GM12878 (cell line): ENCODE results near the gene TTI1. TPM values are rescaled to one million over a fixed set of nuclear protein-coding genes. Genes with fewer than 3 reads are reported as not detected.

Experiments used
- ATAC-seq: fragments of 200-7000 bp; cut with Tn5 transposase; 3 replicates; pipeline ENCODE4 v1.9.1; 2020; ENCODE audit warnings: mild to moderate bottlenecking, moderate library complexity
- BruUV-seq: library from RNA; stranded (reverse); fragments of 400-500 nt; replicated peaks from 2 replicates; lab custom pipeline; 2021; lab: Mats Ljungman, UMichigan
- CTCF ChIA-PET: fragments of 300-600 bp; sonication (Branson Sonifier 250); formaldehyde crosslinking; extraction: SDS; loops from one replicate; lab custom pipeline; 2021; ENCODE audit warnings: inconsistent platforms; lab: Yijun Ruan, JAX
- POLR2A ChIA-PET: fragments of 350-600 bp; formaldehyde crosslinking; extraction: SDS; loops from one replicate; lab custom pipeline; 2021; ENCODE audit warnings: inconsistent platforms; lab: Charles Lee
- RAD21 ChIA-PET: fragments of 300-600 bp; sonication (Branson Sonifier 250); formaldehyde crosslinking; loops from one replicate; lab custom pipeline; 2023; ENCODE audit warnings: antibody characterized with exemption; ENCODE audit not compliant: unreplicated experiment; lab: Charles Lee
- SMC1A ChIA-PET: fragments of 300-600 bp; sonication (Branson Sonifier 250); formaldehyde crosslinking; loops from one replicate; lab custom pipeline; 2023; ENCODE audit not compliant: unreplicated experiment, uncharacterized antibody; lab: Charles Lee
- DNase-seq: peaks from one replicate; pipeline ENCODE4 v3.0.0-alpha.2; 2011; ENCODE audit warnings: low read depth, low spot score
- FAIRE-seq: peaks from 3 replicates; lab custom pipeline; 2011; peaks lifted over from hg19 to GRCh38; lab: Jason Lieb, UNC
- H2AFZ ChIP-seq: 2 replicates; pipeline ENCODE4 v1.6.0; 2011; ENCODE audit warnings: low read depth, low read length, control low read depth; ENCODE audit not compliant: control insufficient read depth
- H3K27ac ChIP-seq: 2 replicates; pipeline ENCODE4 v1.5.1; 2011; ENCODE audit warnings: control low read depth; ENCODE audit not compliant: control insufficient read depth, insufficient read depth
- H3K27me3 ChIP-seq, 2 experiments: replicated peaks in 1 of 2; 2 replicates each; pipeline versions ENCODE4 v1.6.0 to v1.6.1; 2011; ENCODE audit warnings: low read length in 1 of 2; ENCODE audit not compliant: control insufficient read depth in 2 of 2, insufficient read depth in 2 of 2
- H3K36me3 ChIP-seq, 2 experiments: 2 replicates each; pipeline ENCODE4 v1.5.1; 2011; ENCODE audit warnings: low read length in 1 of 2; ENCODE audit not compliant: control insufficient read depth in 2 of 2, insufficient read depth in 2 of 2
- H3K4me1 ChIP-seq: 2 replicates; pipeline ENCODE4 v1.6.1; 2011; ENCODE audit warnings: mild to moderate bottlenecking, low read length, moderate library complexity, mixed read lengths; ENCODE audit not compliant: control insufficient read depth, insufficient read depth
- H3K4me2 ChIP-seq: 2 replicates; pipeline ENCODE4 v1.6.0; 2011; ENCODE audit warnings: control low read depth; ENCODE audit not compliant: control insufficient read depth, insufficient read depth
- H3K4me3 ChIP-seq: fragments of 200-600 bp; sonication (generic); 2 replicates; pipeline ENCODE4 v1.5.1; 2016
- H3K79me2 ChIP-seq: 2 replicates; pipeline ENCODE4 v1.6.0; 2011; ENCODE audit warnings: low read length; ENCODE audit not compliant: control insufficient read depth, insufficient read depth
- H3K9ac ChIP-seq: 2 replicates; pipeline ENCODE4 v1.8.0; 2011; ENCODE audit warnings: low read length, control low read depth, mixed read lengths; ENCODE audit not compliant: control insufficient read depth, insufficient read depth
- H3K9me3 ChIP-seq: replicated peaks from 3 replicates; pipeline ENCODE4 v1.5.1; 2011; ENCODE audit warnings: mild to moderate bottlenecking, low read length; ENCODE audit not compliant: control insufficient read depth, insufficient read depth
- H4K20me1 ChIP-seq: 2 replicates; pipeline ENCODE4 v1.6.0; 2011; ENCODE audit not compliant: control insufficient read depth, insufficient read depth
- MTA3 ChIP-seq: IDR thresholded peaks from 2 replicates; pipeline ENCODE4 v1.6.1; 2012; ENCODE audit warnings: low read length, inconsistent platforms, borderline replicate concordance
- MYC ChIP-seq: IDR thresholded peaks from 2 replicates; pipeline ENCODE4 v1.6.1; 2011; ENCODE audit warnings: mild to moderate bottlenecking, low read length, moderate library complexity, inconsistent platforms; ENCODE audit not compliant: insufficient read depth, insufficient replicate concordance, insufficient read length, severe bottlenecking
- NFXL1 ChIP-seq: fragments of 450-650 bp; IDR thresholded peaks from 2 replicates; pipeline ENCODE4 v1.6.1; 2017; ENCODE audit warnings: antibody characterized with exemption, mild to moderate bottlenecking, borderline replicate concordance
- NRF1 ChIP-seq: conservative IDR thresholded peaks from 2 replicates; pipeline ENCODE4 v1.6.1; 2011; ENCODE audit warnings: mild to moderate bottlenecking, low read depth, low read length, improper control_type of control experiment
- RELA ChIP-seq: fragments of 450-650 bp; IDR thresholded peaks from 2 replicates; pipeline ENCODE4 v1.8.0; 2014; ENCODE audit warnings: borderline replicate concordance; ENCODE audit not compliant: partially characterized antibody
- ZBTB11 ChIP-seq: fragments of 450-650 bp; formaldehyde crosslinking; IDR thresholded peaks from 2 replicates; pipeline ENCODE4 v1.5.0; 2022; ENCODE audit warnings: mild to moderate bottlenecking, missing genetic modification characterization
- WGBS: methylation state at CpG from one replicate; pipeline ENCODE4 v1.1.6; 2016; ENCODE audit warnings: low lambda C conversion rate; ENCODE audit not compliant: insufficient replicate concordance, insufficient coverage; ENCODE audit errors: missing lambda C conversion rate; 5-methylcytosine and 5-hydroxymethylcytosine counted together
- in situ Hi-C: fragments of 300-500 bp; cut with MboI; formaldehyde crosslinking; loops from 9 replicates; pipeline ENCODE4 v1.14.3; 2018; ENCODE audit warnings: mixed read lengths
- intact Hi-C: fragments of 100-400 bp; cut with micrococcal nuclease; formaldehyde crosslinking; loops from one replicate; pipeline ENCODE4 v1.14.2; 2022; ENCODE audit not compliant: unreplicated experiment
- polyA plus RNA-seq, 11 experiments: library from polyadenylated mRNA; depleted of rRNA in 4 of 11; unstranded in 6 of 11; stranded (reverse) in 5 of 11; fragments of >200 nt; fragmentation: Nextera tagmentation in 4 of 11; fragmentation: Illumina TruSeq in 1 of 11; extraction: Ambion mirVana in 4 of 11; extraction: Trizol in 1 of 11; gene quantifications; 1 replicate in 1 of 11; 2 replicates in 10 of 11; pipeline versions ENCODE4 v1.2.1 to v1.2.3, GENCODE V29; 2011 to 2016; ENCODE audit warnings: inconsistent platforms in 2 of 11, missing spikeins in 2 of 11, low read depth in 1 of 11
- total RNA-seq, 4 experiments: library from RNA; depleted of rRNA in 3 of 4; stranded (reverse); fragments of >200 nt in 3 of 4; fragmentation: Illumina TruSeq in 1 of 4; extraction: Trizol in 1 of 4; gene quantifications; 2 replicates each; pipeline versions ENCODE4 v1.2.1 to v1.2.3, GENCODE V29; 2013 to 2021
- TF ChIP-seq, protein P1 (sequence below): fragments of 450-650 bp; IDR thresholded peaks from 2 replicates; pipeline ENCODE4 v1.6.1; 2017; ENCODE audit warnings: mild to moderate bottlenecking, low read depth, inconsistent platforms; ENCODE audit not compliant: poor library complexity, severe bottlenecking

TTI1 gene
- total and polyA plus RNA-seq, 10 of the 15 experiments (the other 5 are each of a cell fraction or from before 2014, with no cell fraction given): 5.3 to 44.6 (median 24.9) TPM

GRCh38 chr20:37943501-37944455 is 89.5 kb downstream of the TTI1 start:
- POLR2A ChIA-PET: no interaction called here
- SMC1A ChIA-PET: no interaction called here
- DNase-seq (no peak), ATAC-seq (no peak), FAIRE-seq (no peak)
- Histone ChIP-seq H3K27me3 (no peaks in the 10 kb centered on the region; a peak in 1 of 4 replicates), H3K4me3 (no peak overlapping the region), H3K9ac (no peak overlapping the region), H4K20me1 (no peaks in the 10 kb centered on the region), H3K36me3 (no peaks in the 10 kb centered on the region), H3K27ac (no peak overlapping the region), H3K79me2 (no peaks in the 10 kb centered on the region), H3K4me1 (no peaks in the 10 kb centered on the region), H3K4me2 (no peak overlapping the region), H3K9me3 (peaks cover 1% of the 10 kb centered on the region; the same call in 1 of the 3 replicates), H2AFZ (no peak overlapping the region)
- TF ChIP-seq, protein P1, sequence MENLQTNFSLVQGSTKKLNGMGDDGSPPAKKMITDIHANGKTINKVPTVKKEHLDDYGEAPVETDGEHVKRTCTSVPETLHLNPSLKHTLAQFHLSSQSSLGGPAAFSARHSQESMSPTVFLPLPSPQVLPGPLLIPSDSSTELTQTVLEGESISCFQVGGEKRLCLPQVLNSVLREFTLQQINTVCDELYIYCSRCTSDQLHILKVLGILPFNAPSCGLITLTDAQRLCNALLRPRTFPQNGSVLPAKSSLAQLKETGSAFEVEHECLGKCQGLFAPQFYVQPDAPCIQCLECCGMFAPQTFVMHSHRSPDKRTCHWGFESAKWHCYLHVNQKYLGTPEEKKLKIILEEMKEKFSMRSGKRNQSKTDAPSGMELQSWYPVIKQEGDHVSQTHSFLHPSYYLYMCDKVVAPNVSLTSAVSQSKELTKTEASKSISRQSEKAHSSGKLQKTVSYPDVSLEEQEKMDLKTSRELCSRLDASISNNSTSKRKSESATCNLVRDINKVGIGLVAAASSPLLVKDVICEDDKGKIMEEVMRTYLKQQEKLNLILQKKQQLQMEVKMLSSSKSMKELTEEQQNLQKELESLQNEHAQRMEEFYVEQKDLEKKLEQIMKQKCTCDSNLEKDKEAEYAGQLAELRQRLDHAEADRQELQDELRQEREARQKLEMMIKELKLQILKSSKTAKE: no peak
- TF ChIP-seq ZBTB11 (CRISPR knock-in tag): no peak
- TF ChIP-seq NFXL1: no peak
- TF ChIP-seq MYC: no peak
- TF ChIP-seq RELA: no peak
- TF ChIP-seq MTA3: no peak
- TF ChIP-seq NRF1: no peak
- RAD21 ChIA-PET: no interaction called here
- in situ Hi-C loops (no loop called here), intact Hi-C loops (no loop called here)
- CTCF ChIA-PET: no interaction called here
- WGBS: 70% methylated on average over 31 of the region's 47 CpGs
- no TSS peak for BruUV-seq
